GM10266 (cell line): ENCODE results near the gene PHKG1.
"Not testable (repeated sequence)": the region's sequence is repeated elsewhere in the genome, so short reads cannot be mapped to it uniquely, and the experiment has no call there.

Experiments used
- DNase-seq: peaks from one replicate; pipeline ENCODE4 v3.0.0; 2012; ENCODE audit errors: extremely low spot score
- TF ChIP-seq, protein P1 (sequence below): IDR thresholded peaks from 2 replicates; pipeline ENCODE4 v1.5.1; 2012; ENCODE audit warnings: mild to moderate bottlenecking, low read depth; ENCODE audit not compliant: control insufficient read depth, insufficient read depth; ENCODE audit errors: missing control alignments

PHKG1 gene

GRCh38 chr7:56053993-56054392, 38.8 kb downstream of the PHKG1 start:
- TF ChIP-seq, protein P1, sequence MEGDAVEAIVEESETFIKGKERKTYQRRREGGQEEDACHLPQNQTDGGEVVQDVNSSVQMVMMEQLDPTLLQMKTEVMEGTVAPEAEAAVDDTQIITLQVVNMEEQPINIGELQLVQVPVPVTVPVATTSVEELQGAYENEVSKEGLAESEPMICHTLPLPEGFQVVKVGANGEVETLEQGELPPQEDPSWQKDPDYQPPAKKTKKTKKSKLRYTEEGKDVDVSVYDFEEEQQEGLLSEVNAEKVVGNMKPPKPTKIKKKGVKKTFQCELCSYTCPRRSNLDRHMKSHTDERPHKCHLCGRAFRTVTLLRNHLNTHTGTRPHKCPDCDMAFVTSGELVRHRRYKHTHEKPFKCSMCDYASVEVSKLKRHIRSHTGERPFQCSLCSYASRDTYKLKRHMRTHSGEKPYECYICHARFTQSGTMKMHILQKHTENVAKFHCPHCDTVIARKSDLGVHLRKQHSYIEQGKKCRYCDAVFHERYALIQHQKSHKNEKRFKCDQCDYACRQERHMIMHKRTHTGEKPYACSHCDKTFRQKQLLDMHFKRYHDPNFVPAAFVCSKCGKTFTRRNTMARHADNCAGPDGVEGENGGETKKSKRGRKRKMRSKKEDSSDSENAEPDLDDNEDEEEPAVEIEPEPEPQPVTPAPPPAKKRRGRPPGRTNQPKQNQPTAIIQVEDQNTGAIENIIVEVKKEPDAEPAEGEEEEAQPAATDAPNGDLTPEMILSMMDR: no peak
- DNase-seq: no peak

- DNase-seq: no peak
- TF ChIP-seq, protein P1: no peak
Observed at GRCh38 chr7:56053379-56053778, 39.4 kb downstream of the PHKG1 start.

DNA sequence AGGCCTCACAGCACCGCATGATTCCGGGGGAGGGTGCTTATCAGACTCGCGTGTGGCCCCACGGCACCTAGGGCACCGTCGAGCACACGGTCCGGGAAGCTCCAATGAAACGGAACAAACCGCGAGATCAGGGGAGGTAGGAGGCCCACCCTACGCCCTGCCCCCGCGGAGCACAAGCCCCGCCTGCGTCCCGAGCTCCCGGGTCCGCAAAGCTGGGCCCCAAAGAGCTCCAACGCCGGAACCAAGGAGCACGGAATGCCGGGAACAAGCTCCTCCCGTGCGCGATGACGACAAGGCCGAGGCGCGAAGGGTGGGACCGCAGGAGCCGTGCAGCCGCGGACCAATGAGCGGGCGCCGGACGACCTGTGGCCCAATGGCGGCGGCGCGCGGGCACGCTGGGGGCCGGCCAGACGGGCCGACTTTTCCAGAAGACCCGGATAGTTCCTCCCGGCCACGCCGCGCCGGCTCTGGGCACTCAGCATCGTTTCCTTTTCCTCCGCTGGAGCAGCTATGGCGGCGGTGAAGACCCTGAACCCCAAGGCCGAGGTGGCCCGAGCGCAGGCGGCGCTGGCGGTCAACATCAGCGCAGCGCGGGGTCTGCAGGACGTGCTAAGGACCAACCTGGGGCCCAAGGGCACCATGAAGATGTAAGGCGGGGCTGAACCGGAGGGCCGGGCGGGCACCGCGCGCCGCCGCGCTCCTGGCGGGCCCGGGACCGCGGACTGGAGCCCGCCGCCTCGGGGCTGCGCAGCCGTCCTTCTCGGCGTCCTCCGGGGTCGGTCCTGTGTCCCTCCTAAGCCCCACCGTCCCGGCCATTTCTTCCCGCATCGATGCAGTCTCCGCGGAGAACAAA, 41.2 kb downstream of the PHKG1 start, which contains the start of the genes CCT6A and PSPH:
CCT6A (plus strand) TSS at position 427 of the 853 bp plus-strand sequence; CDS start at position 511, 84 bp downstream.
PSPH (minus strand) TSS at position 106 of the 853 bp plus-strand sequence. CDS start 30,232 bp downstream, outside the sequence.
- peak; percentile 96 for DNase-seq

DNA sequence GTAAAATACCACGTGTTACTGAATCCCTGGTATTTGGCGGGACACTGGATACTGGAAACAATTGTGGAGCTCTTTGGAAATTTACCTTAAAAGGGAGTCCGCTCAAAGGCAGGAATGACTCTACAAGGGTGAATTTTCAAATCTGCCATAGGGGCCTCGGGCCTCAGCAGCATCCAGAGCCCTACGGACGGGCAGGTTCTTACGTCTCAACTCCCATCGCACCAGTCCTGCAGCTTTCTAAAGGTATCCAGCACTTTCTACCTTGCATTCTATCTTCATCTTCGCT, 41.8 kb downstream of the PHKG1 start:
- no peak for DNase-seq
- TF ChIP-seq, protein P1: no peak

More for the DNA sequence above, 41.2 kb downstream of the PHKG1 start, which contains the start of the genes CCT6A and PSPH:
- TF ChIP-seq, protein P1: no peak

DNA sequence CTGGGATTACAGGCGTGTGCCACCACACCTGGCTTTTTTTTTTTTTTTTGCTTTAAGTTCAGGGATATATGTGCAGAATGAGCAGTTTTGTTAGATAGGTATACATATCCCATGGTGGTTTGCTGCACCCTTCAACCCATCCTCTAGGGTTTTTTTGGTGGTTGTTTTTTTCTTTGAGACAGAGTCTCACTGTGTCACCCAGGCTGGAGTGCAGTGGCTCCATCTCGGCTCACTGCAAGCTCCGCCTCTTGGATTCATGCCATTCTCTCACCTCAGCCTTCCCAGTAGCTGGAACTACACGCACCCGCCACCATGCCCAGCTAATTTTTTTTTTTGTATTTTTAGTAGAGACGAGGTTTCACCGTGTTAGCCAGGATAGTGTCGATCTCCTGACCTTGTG, 44.0 kb downstream of the PHKG1 start:
- DNase-seq: not testable (repeated sequence)

DNA sequence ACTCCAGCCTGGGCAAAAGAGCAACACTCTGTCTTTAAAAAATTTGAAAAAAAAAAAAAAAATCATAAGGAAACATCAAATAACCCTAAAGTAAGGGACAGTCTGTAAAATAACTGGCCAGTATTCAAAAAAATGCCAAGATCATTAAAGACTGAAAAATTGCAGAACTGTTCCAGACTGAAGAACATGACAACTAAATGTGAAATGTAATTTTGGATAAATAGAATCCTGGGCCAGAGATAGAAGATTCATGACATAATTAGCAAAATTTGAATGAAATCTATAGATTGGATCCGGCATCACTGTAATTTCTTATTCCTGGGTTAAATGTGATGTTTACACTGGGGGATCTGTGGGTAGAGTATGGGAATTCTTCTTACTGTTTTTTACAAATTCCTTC, 44.5 kb downstream of the PHKG1 start:
- DNase-seq: no peak
- TF ChIP-seq, protein P1: no peak

DNA sequence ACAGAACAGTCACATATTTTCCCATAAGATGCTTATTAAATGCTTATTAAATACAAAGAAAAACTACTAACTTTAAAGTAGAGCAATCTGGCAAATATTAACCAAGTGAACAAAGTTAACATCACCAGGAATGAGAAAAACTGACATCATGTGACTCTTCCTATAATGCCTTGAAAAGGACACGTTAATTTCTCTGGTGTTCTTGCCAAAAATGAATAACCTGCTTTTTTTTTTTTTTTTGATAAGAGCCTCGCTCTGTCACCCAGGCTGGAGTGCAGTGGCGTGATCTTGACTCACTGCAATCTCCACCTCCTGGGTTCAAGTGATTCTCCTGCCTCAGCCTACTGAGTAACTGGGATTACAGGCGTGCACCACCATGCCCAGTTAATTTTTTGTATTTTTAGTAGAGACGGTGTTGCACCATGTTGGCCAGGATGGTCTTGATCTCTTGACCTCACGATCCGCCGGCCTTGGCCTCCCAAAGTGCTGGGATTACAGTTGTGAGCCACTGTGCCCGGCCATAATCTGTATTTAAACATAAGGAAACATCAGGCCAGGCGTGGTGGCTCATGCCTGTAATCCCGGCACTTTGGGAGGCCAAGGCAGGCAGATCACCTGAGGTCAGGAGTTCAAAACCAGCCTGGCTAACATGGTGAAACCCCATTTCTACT, 45.2 kb downstream of the PHKG1 start:
- DNase-seq: not testable (repeated sequence)

- DNase-seq: no peak
- TF ChIP-seq, protein P1: no peak
Observed at GRCh38 chr7:56046721-56047445, 45.9 kb downstream of the PHKG1 start.

- DNase-seq: not testable (repeated sequence)
Observed at GRCh38 chr7:56045758-56046157, 47.0 kb downstream of the PHKG1 start.
